ENCODE measurements around the gene ZDHHC24. TPM values are rescaled to one million over a fixed set of nuclear protein-coding genes. Genes with fewer than 3 reads are reported as not detected.

Gene ZDHHC24
- total RNA-seq, 2 donors from 2014 or later, result 7.7 to 10.7 TPM

- intact Hi-C loops (cut with DNase I), result no loop called here
- no peak for TF ChIP-seq CTCF (IDR thresholded peaks at IDR 0.05)
- DNase-seq, result no peak
Observed at GRCh38 chr11:66531841-66532240, 14.0 kb downstream of the ZDHHC24 start.

GRCh38 chr11:66530927-66531709 is 14.7 kb downstream of the ZDHHC24 start:
- H3K9me3 ChIP-seq, result no peaks in the 10 kb centered on the region
- no peak overlapping the region for H3K4me3 ChIP-seq
- no peaks in the 10 kb centered on the region for H3K27me3 ChIP-seq
- no peaks in the 10 kb centered on the region for H3K4me1 ChIP-seq
- no peak for TF ChIP-seq CTCF (IDR thresholded peaks at IDR 0.05)
- H3K27ac ChIP-seq, result no peak overlapping the region
- no peak overlapping the region for H3K9ac ChIP-seq (ENCODE audit: low read depth in 2 of 2, low read length in 2 of 2)
- intact Hi-C loops (cut with DNase I), result no loop called here
- DNase-seq, result no peak
- H3K36me3 ChIP-seq, result no peaks in the 10 kb centered on the region

More at GRCh38 chr11:66531841-66532240, 14.0 kb downstream of the ZDHHC24 start:
- Histone ChIP-seq H3K4me1 (no peaks in the 10 kb centered on the region), H3K9ac (ENCODE audit: low read depth in 2 of 2, low read length in 2 of 2) (no peak overlapping the region), H3K27ac (no peak overlapping the region), H3K36me3 (no peaks in the 10 kb centered on the region), H3K4me3 (no peak overlapping the region), H3K9me3 (no peaks in the 10 kb centered on the region), H3K27me3 (no peaks in the 10 kb centered on the region)

GRCh38 chr11:66529655-66530054 is 16.2 kb downstream of the ZDHHC24 start:
- Histone ChIP-seq H3K27ac (no peak overlapping the region), H3K4me1 (no peaks in the 10 kb centered on the region), H3K9me3 (no peaks in the 10 kb centered on the region), H3K36me3 (no peaks in the 10 kb centered on the region), H3K9ac (ENCODE audit: low read depth in 2 of 2, low read length in 2 of 2) (no peak overlapping the region), H3K4me3 (no peak overlapping the region), H3K27me3 (no peaks in the 10 kb centered on the region)
- intact Hi-C loops (cut with DNase I), result no loop called here
- no peak for TF ChIP-seq CTCF (IDR thresholded peaks at IDR 0.05)
- DNase-seq, result no peak

- no peak for DNase-seq
- Histone ChIP-seq H3K27ac (no peak overlapping the region), H3K9ac (ENCODE audit: low read depth in 2 of 2, low read length in 2 of 2) (peak overlapping the region in 1 of 2 donors; percentile 2), H3K9me3 (no peaks in the 10 kb centered on the region), H3K4me1 (no peaks in the 10 kb centered on the region), H3K27me3 (no peaks in the 10 kb centered on the region), H3K36me3 (no peaks in the 10 kb centered on the region), H3K4me3 (no peak overlapping the region)
- intact Hi-C loops (cut with DNase I), result no loop called here
- TF ChIP-seq CTCF (IDR thresholded peaks at IDR 0.05), result no peak
Observed at GRCh38 chr11:66529069-66529468, 16.8 kb downstream of the ZDHHC24 start.

- Histone ChIP-seq H3K27me3 (no peaks in the 10 kb centered on the region), H3K36me3 (no peaks in the 10 kb centered on the region), H3K4me1 (no peaks in the 10 kb centered on the region), H3K9ac (ENCODE audit: low read depth in 2 of 2, low read length in 2 of 2) (no peak overlapping the region), H3K4me3 (no peak overlapping the region), H3K27ac (no peak overlapping the region), H3K9me3 (no peaks in the 10 kb centered on the region)
- no peak for TF ChIP-seq CTCF (IDR thresholded peaks at IDR 0.05)
- no peak for DNase-seq
- intact Hi-C loops (cut with DNase I), result no loop called here
Observed at GRCh38 chr11:66524304-66525040, 21.4 kb downstream of the ZDHHC24 start.

Measured in colonic mucosa (tissue), 4 donors.